Activated naive CD4-positive, alpha-beta T cell treated with anti-CD3 and anti-CD28 coated beads for 36 hours (primary cell): Measurements from ENCODE around the gene TPI1. TPM values are rescaled to one million over a fixed set of nuclear protein-coding genes. Genes with fewer than 3 reads are reported as not detected.

ENCODE experiments used
- CTCF ChIA-PET: fragments of 350-600 bp; sonication (Branson Sonifier 250); formaldehyde crosslinking; loops from one replicate; lab custom pipeline; 2021; ENCODE audit warnings: antibody characterized with exemption; lab: Charles Lee
- DNase-seq: peaks from one replicate; pipeline ENCODE4 v3.0.0-alpha.2; 2020
- H3K27ac Mint-ChIP-seq: one replicate; pipeline ENCODE4 v1.8.0; 2021; ENCODE audit warnings: mild to moderate bottlenecking, mixed read lengths
- H3K27me3 Mint-ChIP-seq: one replicate; pipeline ENCODE4 v1.8.0; 2021; ENCODE audit warnings: low read depth, mixed read lengths
- H3K36me3 Mint-ChIP-seq: one replicate; pipeline ENCODE4 v1.8.0; 2021; ENCODE audit warnings: low read depth, mixed read lengths
- H3K4me1 Mint-ChIP-seq: one replicate; pipeline ENCODE4 v1.8.0; 2021; ENCODE audit warnings: low read depth, mixed read lengths
- H3K4me3 Mint-ChIP-seq: one replicate; pipeline ENCODE4 v1.8.0; 2021; ENCODE audit warnings: mild to moderate bottlenecking, moderate library complexity, mixed read lengths
- H3K9me3 Mint-ChIP-seq: one replicate; pipeline ENCODE4 v1.8.0; 2021; ENCODE audit warnings: mixed read lengths
- intact Hi-C: fragments of 100-400 bp; cut with micrococcal nuclease; formaldehyde crosslinking; loops from one replicate; pipeline ENCODE4 v1.15.1; 2023
- total RNA-seq, 2 experiments: library from RNA; stranded (reverse); gene quantifications; one replicate each; pipeline ENCODE4 v1.2.3, GENCODE V29; 2021

Gene TPI1
- total RNA-seq, 2 experiments from 2014 or later = 1,222 to 1,282 TPM

GRCh38 chr12:6830286-6830890, 36.9 kb upstream of the TPI1 start:
- peaks cover 9% of the 10 kb centered on the region for H3K27me3 Mint-ChIP-seq
- no peaks in the 10 kb centered on the region for H3K36me3 Mint-ChIP-seq
- peaks cover 16% of the 10 kb centered on the region for H3K4me1 Mint-ChIP-seq
- intact Hi-C loops = no loop called here
- DNase-seq = no peak
- H3K4me3 Mint-ChIP-seq = no peak overlapping the region
- H3K27ac Mint-ChIP-seq = no peak overlapping the region
- no peaks in the 10 kb centered on the region for H3K9me3 Mint-ChIP-seq
- CTCF ChIA-PET = interaction anchor here (0.8 to 11.7 kb wide), 4 partner anchors 12 to 141 kb away, joined by 3 to 166 read pairs (median 4); partner anchors contain the start of gene MLF2

- no peaks in the 10 kb centered on the region for H3K9me3 Mint-ChIP-seq
- peaks cover 7% of the 10 kb centered on the region for H3K27me3 Mint-ChIP-seq
- no peaks in the 10 kb centered on the region for H3K36me3 Mint-ChIP-seq
- H3K4me3 Mint-ChIP-seq = no peak overlapping the region
- H3K4me1 Mint-ChIP-seq = peaks cover 17% of the 10 kb centered on the region
- CTCF ChIA-PET = interaction anchor here (0.6 to 11.7 kb wide), 4 partner anchors 11 to 1996 kb away, joined by 3 to 166 read pairs (median 5); partner anchors contain the start of gene MLF2
- intact Hi-C loops = no loop called here
- no peak overlapping the region for H3K27ac Mint-ChIP-seq
- no peak for DNase-seq
Measured at GRCh38 chr12:6830999-6831398, 36.3 kb upstream of the TPI1 start.

- intact Hi-C loops = no loop called here
- Mint-ChIP-seq H3K9me3 (no peaks in the 10 kb centered on the region), H3K27me3 (peaks cover 7% of the 10 kb centered on the region), H3K27ac (no peak overlapping the region), H3K36me3 (no peaks in the 10 kb centered on the region), H3K4me1 (peaks cover 17% of the 10 kb centered on the region), H3K4me3 (no peak overlapping the region)
- CTCF ChIA-PET = interaction anchor here (0.6 to 11.7 kb wide), 5 partner anchors 11 to 1997 kb away, joined by 5 to 166 read pairs (median 9); partner anchors contain the start of genes MLF2 and SPSB2
- DNase-seq = no peak
Measured at GRCh38 chr12:6831450-6831995, 35.8 kb upstream of the TPI1 start.

- H3K27ac Mint-ChIP-seq = no peak overlapping the region
- peaks cover 7% of the 10 kb centered on the region for H3K27me3 Mint-ChIP-seq
- H3K4me3 Mint-ChIP-seq = no peak overlapping the region
- H3K36me3 Mint-ChIP-seq = no peaks in the 10 kb centered on the region
- intact Hi-C loops = no loop called here
- CTCF ChIA-PET = interaction anchor here (0.6 to 4.9 kb wide), 4 partner anchors 37 to 79 kb away, joined by 3 to 40 read pairs (median 8); partner anchors contain the start of genes MLF2 and SPSB2
- no peak for DNase-seq
- peaks cover 17% of the 10 kb centered on the region for H3K4me1 Mint-ChIP-seq
- H3K9me3 Mint-ChIP-seq = no peaks in the 10 kb centered on the region
Measured at GRCh38 chr12:6832125-6832524, 35.2 kb upstream of the TPI1 start.

- Mint-ChIP-seq H3K36me3 (no peaks in the 10 kb centered on the region), H3K27me3 (no peaks in the 10 kb centered on the region), H3K9me3 (no peaks in the 10 kb centered on the region), H3K27ac (no peak overlapping the region), H3K4me1 (peaks cover 10% of the 10 kb centered on the region), H3K4me3 (no peak overlapping the region)
- no peak for DNase-seq
- CTCF ChIA-PET = interaction anchor here (0.7 to 4.9 kb wide), 15 partner anchors 9 to 295 kb away, joined by 3 to 43 read pairs (median 3); partner anchors contain the start of genes CDCA3, GPR162, MLF2 and SPSB2
- intact Hi-C loops = no loop called here
Measured at GRCh38 chr12:6833189-6833890, 34.0 kb upstream of the TPI1 start.

GRCh38 chr12:6834254-6834653, 33.1 kb upstream of the TPI1 start:
- intact Hi-C loops = loop anchor here (2.0 kb wide), 2 partner anchors 81 to 145 kb away; partner anchors contain the start of genes MLF2 and ZNF384
- no peaks in the 10 kb centered on the region for H3K27me3 Mint-ChIP-seq

GRCh38 chr12:6834873-6835272, 32.5 kb upstream of the TPI1 start:
- no peaks in the 10 kb centered on the region for H3K36me3 Mint-ChIP-seq
- intact Hi-C loops = loop anchor here (2.0 kb wide), 2 partner anchors 82 to 146 kb away; partner anchors contain the start of genes MLF2 and ZNF384
- no peak overlapping the region for H3K4me3 Mint-ChIP-seq
- H3K27me3 Mint-ChIP-seq = no peaks in the 10 kb centered on the region
- DNase-seq = no peak
- H3K4me1 Mint-ChIP-seq = peaks cover 3% of the 10 kb centered on the region
- no peak overlapping the region for H3K27ac Mint-ChIP-seq
- CTCF ChIA-PET = interaction anchor here (0.5 to 4.9 kb wide), 21 partner anchors 9 to 270 kb away, joined by 3 to 43 read pairs (median 3); partner anchors contain the start of genes CDCA3, COPS7A, GPR162 and MLF2
- no peaks in the 10 kb centered on the region for H3K9me3 Mint-ChIP-seq

More at GRCh38 chr12:6834254-6834653, 33.1 kb upstream of the TPI1 start:
- no peaks in the 10 kb centered on the region for H3K36me3 Mint-ChIP-seq
- DNase-seq = no peak
- no peak overlapping the region for H3K27ac Mint-ChIP-seq
- H3K4me1 Mint-ChIP-seq = peaks cover 5% of the 10 kb centered on the region
- H3K9me3 Mint-ChIP-seq = no peaks in the 10 kb centered on the region
- CTCF ChIA-PET = interaction anchor here (0.6 to 4.9 kb wide), 23 partner anchors 8 to 258 kb away, joined by 3 to 43 read pairs (median 3); partner anchors contain the start of genes CDCA3, COPS7A, GPR162 and MLF2
- H3K4me3 Mint-ChIP-seq = no peak overlapping the region

GRCh38 chr12:6836851-6837250, 30.5 kb upstream of the TPI1 start:
- intact Hi-C loops = no loop called here
- Mint-ChIP-seq H3K27me3 (no peaks in the 10 kb centered on the region), H3K4me3 (no peak overlapping the region), H3K36me3 (no peaks in the 10 kb centered on the region), H3K4me1 (peaks cover 3% of the 10 kb centered on the region), H3K9me3 (no peaks in the 10 kb centered on the region), H3K27ac (no peak overlapping the region)
- CTCF ChIA-PET = interaction anchor here (0.6 to 4.2 kb wide), 12 partner anchors 7 to 257 kb away, joined by 3 to 43 read pairs (median 4); partner anchors contain the start of genes GPR162, P3H3, SPSB2 and USP5
- no peak for DNase-seq

GRCh38 chr12:6837370-6838060, 29.8 kb upstream of the TPI1 start:
- no peaks in the 10 kb centered on the region for H3K27me3 Mint-ChIP-seq
- no peaks in the 10 kb centered on the region for H3K36me3 Mint-ChIP-seq
- H3K4me1 Mint-ChIP-seq = peaks cover 3% of the 10 kb centered on the region
- H3K27ac Mint-ChIP-seq = no peak overlapping the region
- intact Hi-C loops = no loop called here
- H3K9me3 Mint-ChIP-seq = no peaks in the 10 kb centered on the region
- CTCF ChIA-PET = interaction anchor here (0.6 to 4.2 kb wide), 9 partner anchors 9 to 148 kb away, joined by 3 to 43 read pairs (median 4); partner anchors contain the start of genes GPR162, P3H3, SPSB2 and USP5
- H3K4me3 Mint-ChIP-seq = no peak overlapping the region
- no peak for DNase-seq

GRCh38 chr12:6838854-6839253, 28.5 kb upstream of the TPI1 start:
- intact Hi-C loops = no loop called here
- H3K9me3 Mint-ChIP-seq = no peaks in the 10 kb centered on the region
- no peaks in the 10 kb centered on the region for H3K36me3 Mint-ChIP-seq
- H3K27me3 Mint-ChIP-seq = no peaks in the 10 kb centered on the region
- DNase-seq = no peak
- H3K4me1 Mint-ChIP-seq = peaks cover 3% of the 10 kb centered on the region
- CTCF ChIA-PET = interaction anchor here (1.0 to 1.9 kb wide), 2 partner anchors 15 to 68 kb away, joined by 3 to 5 read pairs; no protein-coding TSS in a partner anchor
- no peak overlapping the region for H3K27ac Mint-ChIP-seq
- H3K4me3 Mint-ChIP-seq = no peak overlapping the region

- Mint-ChIP-seq H3K36me3 (no peaks in the 10 kb centered on the region), H3K4me3 (no peak overlapping the region), H3K4me1 (peaks cover 3% of the 10 kb centered on the region), H3K9me3 (no peaks in the 10 kb centered on the region), H3K27ac (peak overlapping the region; percentile 36), H3K27me3 (no peaks in the 10 kb centered on the region)
- CTCF ChIA-PET = interaction anchor here (0.8 to 1.9 kb wide), 4 partner anchors 14 to 192 kb away, joined by 3 to 6 read pairs (median 5); partner anchors contain the start of gene ACRBP
- intact Hi-C loops = no loop called here
- no peak for DNase-seq
Measured at GRCh38 chr12:6839482-6840201, 27.7 kb upstream of the TPI1 start.
